DMS 273 (cell line): Measurements from ENCODE around the gene PRR14L.
"Not testable (repeated sequence)": the region's sequence is repeated elsewhere in the genome, so short reads cannot be mapped to it uniquely, and the experiment has no call there.

Experiments used
- DNase-seq: peaks from one replicate; lab custom pipeline; 2025; ENCODE audit not compliant: unreplicated experiment; lab: John Stamatoyannopoulos, UW

The PRR14L gene

DNA sequence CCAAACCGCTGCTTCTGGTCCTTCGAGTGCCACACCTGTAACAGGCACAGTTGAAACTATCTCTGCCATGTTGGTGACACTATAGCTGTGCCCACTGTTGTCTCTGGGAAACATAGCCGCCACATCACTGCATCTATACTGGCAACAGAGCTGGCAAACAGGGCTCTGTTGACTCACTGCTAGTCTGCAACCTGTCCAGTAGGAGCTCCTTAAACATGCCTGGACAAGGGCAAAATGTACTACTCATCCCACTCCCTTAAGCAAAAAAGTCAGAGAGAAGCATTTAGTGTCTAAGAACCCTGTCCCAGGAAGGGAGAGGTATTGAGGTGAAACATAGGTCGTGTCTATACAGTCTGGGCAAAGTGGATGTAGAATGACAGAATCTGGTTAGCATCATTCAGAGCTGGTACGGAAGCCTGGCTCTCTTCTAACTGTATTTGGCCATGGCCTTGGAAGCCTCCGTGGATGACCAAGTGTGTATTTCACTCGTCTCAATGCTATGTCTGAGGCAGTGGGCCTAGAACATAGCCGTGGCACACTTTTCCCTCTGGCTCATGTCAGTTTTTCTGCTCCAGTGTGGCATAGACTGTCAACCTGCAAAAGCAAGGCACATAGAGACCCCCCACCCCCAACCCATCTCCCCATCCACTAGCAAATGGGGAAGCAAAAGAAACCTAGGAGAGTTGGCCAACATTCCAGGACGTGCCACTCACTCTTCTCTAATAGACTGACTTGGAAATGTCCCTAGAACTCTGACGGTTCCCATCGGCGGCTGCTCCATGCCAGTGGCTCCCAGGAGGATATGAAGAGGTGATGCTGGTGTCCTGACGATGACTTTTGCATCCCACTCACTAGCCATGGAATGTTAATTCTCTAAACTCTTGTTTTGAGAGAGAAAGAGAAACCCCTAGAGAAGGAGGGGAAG is 66.5 kb downstream of the PRR14L start:
- no peak for DNase-seq

- DNase-seq = no peak
These were observed 67.2 kb downstream of the PRR14L start for GRCh38 chr22:31682751-31683150.

DNA sequence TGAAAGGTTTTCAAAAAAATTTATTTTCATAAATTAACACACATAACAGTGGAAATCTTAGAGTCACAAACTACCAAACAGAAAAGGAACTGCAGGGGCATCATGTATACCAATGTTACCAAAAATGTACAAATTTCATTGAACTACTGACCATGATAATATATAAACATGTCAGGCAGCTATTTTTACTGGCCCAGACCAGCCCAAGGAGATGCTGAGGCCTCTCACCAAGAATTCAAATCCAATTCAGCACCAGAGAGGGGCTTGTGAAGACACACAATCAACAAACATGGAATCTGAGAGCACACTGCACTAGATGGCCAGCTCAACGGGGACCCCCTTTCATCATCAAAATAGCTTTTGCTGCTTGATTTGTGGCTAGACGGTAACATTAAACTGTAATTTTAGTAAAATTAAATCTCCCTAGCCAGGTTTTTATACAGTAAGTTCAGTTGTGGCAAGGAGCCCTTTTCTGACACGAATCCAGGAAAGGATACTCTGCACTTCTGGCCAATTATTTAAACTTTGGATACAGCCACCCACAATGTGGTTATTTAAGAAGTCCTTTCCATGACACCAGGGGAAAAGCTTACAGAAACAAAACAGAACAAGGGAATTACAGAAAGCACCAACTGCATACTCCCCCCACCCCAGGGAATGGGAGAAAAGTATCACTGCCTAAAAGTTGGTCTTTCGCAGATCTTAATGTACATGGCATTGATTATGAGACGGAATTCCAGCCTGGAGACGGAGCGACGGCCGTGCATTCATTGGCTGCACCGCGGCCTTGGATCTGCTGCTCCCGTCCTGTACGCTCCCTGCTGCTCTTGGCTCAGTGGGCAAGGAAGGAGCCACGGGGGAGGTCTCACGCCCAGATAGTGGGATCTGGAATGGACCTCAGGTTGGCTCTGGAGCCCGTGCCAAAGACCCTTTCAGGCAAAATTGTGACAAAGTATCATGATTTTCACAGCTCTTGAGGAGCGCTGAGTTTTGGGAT is 68.3 kb downstream of the PRR14L start:
- DNase-seq = no peak

DNA sequence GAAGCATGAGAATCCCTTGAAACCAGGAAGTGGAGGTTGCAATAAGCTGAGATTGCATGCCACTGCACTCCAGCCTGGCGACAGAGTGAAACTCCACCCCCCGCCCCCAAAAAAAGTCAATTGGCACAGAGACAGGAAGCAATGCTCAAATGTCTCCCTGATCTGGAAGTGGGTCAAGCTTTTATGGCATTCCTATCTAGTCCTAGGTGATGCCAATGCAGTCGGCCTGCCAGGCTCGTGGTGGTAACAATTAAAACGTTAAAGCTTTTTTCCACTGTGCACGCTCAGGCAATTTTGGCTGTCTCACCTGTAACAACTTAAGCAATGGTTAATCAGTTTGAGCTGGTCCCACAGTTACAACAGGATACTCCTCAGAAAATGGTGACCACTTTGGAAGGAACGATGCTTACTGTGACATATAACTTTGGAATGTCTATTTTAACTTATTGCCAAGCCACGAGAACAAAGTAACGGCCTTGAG is 69.0 kb downstream of the PRR14L start:
- DNase-seq = no peak

GRCh38 chr22:31678748-31679147 is 71.2 kb downstream of the PRR14L start:
- DNase-seq = no peak

DNA sequence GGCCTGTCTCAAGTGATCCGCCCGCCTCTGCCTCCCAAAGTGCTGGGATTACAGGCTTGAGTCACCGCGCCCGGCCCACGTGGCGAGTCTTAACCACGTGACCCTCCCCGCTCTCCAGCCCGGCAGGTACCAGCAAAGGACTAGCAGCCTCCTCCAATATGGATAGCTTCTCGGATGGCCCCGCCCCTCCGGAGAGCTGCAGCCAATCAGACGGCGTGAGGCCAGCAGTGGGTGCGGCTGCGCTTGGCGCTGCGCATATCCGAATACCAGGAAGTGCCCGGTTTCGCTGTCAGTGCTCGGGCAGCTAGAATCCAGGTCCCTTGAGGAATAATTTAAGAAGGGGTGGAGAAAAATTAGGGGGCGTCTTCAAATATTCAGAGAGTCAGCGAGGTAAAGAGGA is 73.2 kb downstream of the PRR14L start:
- DNase-seq = peak; percentile 70

DNA sequence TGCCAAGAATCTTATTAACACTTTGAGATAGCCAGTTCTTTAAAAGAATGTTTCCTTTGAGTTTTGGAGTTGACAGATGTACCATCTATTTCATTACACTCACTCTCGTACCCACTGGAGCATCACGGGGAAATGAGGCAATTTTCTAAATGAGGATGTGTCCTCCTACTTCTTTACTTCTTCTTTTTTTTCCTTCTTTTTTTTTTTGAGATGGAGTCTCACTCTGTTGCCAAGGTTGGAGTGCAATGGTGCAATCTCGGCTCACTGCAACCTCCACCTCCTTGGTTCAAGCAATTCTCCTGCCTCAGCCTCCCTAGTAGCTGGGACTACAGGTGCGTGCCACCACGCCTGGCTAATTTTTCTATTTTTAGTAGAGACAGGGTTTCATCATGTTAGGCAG is 75.7 kb downstream of the PRR14L start:
- not testable (repeated sequence) for DNase-seq

- not testable (repeated sequence) for DNase-seq
These were observed 81.1 kb downstream of the PRR14L start for GRCh38 chr22:31668849-31669248.

GRCh38 chr22:31662668-31663037 is 87.3 kb downstream of the PRR14L start:
- DNase-seq = no peak

- peak; percentile 97 for DNase-seq
These were observed 87.9 kb downstream of the PRR14L start, which contains the start of gene PISD for GRCh38 chr22:31661851-31662667. TSS of gene PISD (minus strand) at chr22:31662215. CDS start at chr22:31662208, 7 bp downstream.

- not testable (repeated sequence) for DNase-seq
These were observed 89.0 kb downstream of the PRR14L start for GRCh38 chr22:31660860-31661341.

- DNase-seq = no peak
These were observed 90.7 kb downstream of the PRR14L start for GRCh38 chr22:31659246-31659645.

- DNase-seq = no peak
These were observed 95.5 kb downstream of the PRR14L start for GRCh38 chr22:31654408-31654807.

- DNase-seq = no peak
These were observed 96.0 kb downstream of the PRR14L start for GRCh38 chr22:31653944-31654343.

- DNase-seq = no peak
These were observed 96.8 kb downstream of the PRR14L start for GRCh38 chr22:31652911-31653684.

DNA sequence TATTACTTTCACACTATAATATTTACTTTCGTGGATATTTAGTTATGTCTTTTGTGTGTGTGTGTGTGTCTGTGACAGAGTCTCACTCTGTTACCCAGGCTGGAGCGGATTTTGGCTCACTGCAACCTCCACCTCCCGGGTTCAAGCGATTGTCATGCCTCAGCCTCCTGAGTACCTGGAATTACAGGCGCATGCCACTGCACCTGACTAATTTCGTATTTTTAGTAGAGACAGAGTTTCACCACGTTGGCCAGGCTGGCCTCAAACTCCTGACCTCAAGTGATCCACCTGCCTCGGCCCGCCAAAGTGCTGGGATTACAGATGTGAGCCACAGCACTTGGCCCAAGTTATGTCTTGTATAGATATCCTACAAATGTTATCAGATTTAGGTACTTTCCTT is 97.8 kb downstream of the PRR14L start:
- no peak for DNase-seq

GRCh38 chr22:31651664-31652063 is 98.3 kb downstream of the PRR14L start:
- DNase-seq = no peak

- DNase-seq = no peak
These were observed 99.5 kb downstream of the PRR14L start for GRCh38 chr22:31650391-31650790.

DNA sequence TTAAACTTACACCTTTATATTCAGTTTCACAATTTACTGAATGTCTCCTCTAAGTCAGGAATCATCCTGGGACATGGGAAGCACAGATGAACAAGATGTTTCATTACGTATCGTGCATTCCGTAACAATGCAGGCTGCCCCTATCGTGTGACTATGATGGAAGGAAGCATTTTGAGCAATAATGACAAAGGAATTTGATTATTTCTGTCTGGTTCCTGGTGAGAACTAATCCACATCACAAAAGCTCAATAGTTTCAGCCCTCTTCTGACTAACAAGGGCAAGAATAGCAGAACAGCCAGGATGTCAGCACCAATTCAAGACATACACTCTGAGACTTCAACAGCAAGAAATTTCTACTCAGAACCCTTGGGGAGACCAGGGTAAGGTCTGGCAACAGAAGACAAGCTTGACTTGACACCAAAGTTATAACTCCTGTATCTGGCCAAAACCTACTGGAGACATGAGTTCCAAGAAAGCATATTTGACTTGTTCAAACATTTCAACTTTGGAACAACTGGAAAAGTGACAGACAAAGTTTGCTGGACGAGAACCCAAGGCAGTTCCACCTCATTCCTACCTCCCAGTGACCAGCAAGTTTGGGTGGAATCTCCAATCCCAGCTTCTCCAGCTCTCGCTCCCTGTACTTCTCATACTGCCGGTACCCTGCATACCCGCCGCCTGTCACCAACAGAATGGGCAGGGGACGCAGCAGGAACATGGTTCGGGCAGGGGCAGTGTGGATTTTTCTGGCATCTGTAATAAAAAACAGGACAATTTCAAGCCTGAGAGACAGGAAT is 102.2 kb downstream of the PRR14L start:
- no peak for DNase-seq
